HG03460 (cell line): ENCODE measurements around the gene INTS6L.
"Not testable (repeated sequence)": the region's sequence is repeated elsewhere in the genome, so short reads cannot be mapped to it uniquely, and the experiment has no call there.

ENCODE experiments used
- ATAC-seq: cut with Tn5 transposase; IDR thresholded peaks from one replicate; pipeline ENCODE4 v1.9.1; 2021; ENCODE audit not compliant: unreplicated experiment

INTS6L gene

DNA sequence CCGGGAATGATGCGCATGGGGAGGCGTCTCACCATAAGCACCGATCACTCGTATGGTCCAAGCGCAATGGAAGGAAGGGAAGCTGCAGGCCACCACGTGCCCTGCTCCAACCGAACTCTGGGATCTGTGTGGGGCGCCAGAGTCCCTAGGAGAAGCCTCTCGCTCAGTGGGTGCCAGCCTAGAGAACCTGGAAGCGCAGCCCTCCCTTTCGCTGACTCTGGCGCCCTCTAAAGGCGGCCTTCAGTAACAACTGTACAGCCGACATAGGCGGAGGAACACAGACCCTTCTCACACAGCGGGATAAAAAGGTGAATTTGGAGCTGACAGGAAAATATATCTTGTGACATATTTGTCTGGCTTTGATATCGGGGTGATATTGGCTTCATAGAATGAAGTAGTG, 76.0 kb downstream of the INTS6L start:
- ATAC-seq, result no peak

- no peak for ATAC-seq
Measured at GRCh38 chrX:135605906-135606305, 85.4 kb downstream of the INTS6L start.

DNA sequence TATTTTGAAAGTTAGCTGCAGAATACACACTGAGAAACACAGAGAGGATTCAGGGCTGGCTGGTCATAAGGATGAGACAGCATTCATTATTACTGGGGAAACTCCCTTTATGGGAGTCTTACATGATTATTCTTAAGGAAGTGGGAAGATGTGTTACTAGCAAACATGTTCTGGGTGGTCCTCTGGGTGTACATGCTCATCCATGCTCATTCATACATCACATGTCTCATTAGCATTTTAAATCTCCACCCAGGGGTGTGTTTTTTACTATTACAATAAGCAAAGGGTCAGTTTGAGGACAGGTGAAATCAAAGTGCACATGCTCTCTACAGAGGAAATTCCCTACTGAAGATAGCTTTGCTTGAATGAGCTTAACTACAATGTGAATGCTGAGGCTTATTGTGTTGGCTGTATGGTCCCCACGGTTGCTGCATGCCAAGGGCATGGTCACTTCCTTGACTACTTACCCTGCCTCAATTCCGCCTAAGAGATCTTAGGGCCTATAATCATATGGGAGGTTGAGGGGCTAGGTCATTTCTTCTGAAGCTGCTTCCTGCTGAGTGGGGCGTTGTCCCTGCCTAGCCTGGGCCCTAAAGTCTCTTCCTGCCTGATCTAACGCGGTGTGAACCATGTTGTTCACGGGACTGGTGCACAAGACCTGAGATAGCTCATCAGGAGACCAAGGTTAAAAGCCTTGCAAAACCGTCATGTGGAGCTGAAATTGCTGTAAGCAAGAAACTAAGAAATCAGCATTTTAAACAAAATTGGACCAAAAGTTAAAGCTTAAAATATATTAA, 104.1 kb downstream of the INTS6L start:
- not testable (repeated sequence) for ATAC-seq

DNA sequence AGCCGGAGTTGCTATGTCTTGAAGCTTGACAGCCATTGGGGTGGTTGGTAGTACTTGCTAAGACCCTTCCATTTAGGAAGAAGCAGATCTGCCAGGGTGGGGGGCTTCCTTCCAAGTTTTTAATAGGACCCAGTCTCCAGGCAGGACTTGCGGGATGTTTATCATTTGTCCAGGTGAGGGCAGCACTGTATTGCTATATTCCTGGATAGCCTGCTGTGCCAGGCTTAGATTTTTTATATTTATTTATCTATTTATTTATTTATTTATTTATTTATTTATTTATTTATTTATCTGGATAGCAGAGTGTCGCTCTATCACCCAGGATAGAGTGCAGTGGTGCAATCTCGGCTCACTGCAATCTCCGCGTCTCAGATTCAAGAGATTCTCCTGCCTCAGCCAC, 105.5 kb downstream of the INTS6L start:
- no peak for ATAC-seq

DNA sequence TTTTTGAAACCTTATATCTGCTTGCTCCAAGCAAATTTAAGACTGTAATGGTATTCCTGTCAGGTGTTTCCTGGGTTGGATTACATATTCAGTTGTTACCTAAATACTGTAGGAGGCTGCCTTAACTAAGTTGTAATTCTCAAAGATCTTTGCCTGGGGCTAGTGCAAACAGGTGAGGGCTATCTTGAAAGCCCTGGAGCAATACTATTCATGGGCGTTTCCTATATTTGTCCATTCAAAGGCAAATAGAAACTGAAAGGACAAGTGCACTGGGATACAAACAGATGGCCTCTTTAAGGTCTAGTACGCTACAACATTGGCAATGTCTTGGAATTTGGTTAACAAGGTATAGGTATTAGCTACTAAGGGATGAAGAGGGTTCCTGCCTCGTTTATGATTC, 108.9 kb downstream of the INTS6L start:
- ATAC-seq, result no peak
